ENCODE measurements around the gene GAS1.

GAS1 gene, protein sequence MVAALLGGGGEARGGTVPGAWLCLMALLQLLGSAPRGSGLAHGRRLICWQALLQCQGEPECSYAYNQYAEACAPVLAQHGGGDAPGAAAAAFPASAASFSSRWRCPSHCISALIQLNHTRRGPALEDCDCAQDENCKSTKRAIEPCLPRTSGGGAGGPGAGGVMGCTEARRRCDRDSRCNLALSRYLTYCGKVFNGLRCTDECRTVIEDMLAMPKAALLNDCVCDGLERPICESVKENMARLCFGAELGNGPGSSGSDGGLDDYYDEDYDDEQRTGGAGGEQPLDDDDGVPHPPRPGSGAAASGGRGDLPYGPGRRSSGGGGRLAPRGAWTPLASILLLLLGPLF

DNA sequence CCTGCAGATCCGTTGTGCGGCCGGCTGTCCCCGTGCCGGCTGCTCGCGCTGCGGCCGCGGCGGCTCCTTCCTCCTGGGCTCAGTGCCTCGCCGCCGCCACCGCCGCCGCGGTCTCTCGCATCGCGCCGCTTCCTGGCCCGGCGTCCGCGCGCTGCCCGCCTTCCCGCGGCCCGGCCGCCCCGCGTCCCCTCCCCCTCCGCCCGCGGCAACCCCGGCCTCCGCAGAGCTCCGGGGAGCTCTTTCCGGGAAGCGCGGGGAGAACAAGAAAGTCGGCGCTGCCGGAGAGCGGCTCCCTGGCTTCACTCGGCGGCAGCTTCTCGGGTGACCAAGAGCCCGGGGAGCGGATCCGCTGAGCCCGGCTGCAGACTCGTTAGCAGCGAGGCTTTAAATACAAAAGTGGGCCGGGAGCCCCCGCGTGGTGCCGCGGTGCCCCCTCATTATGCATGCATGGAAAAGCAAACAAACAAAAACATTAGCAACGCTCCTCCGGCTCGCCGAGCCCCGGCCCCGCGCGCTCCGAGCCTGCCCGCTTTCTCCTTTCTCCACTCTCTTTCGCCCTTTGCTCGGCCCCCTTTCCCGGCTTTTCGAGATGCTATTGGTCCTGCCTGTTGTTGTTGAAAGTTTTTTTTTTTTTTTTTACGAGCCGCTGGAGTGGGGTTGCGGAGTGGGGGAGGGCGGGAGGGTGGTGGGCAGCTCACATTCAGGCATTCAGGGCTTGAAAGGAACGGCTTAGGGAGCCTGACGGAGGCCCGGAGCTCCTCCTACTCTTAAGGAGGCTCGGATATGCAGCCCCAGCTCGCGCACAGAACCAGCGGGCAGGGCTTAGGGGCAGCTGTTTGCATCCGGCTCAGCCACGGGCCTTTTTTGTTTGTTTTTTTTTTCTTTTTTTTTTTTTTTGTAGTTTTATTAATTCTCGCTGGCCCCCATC, at the start of gene GAS1:
Gene GAS1 (minus strand): TSS at position 361 of the 928 bp plus-strand sequence. CDS start 727 bp downstream, outside the sequence.
- FAIRE-seq = peak; percentile 76

DNA sequence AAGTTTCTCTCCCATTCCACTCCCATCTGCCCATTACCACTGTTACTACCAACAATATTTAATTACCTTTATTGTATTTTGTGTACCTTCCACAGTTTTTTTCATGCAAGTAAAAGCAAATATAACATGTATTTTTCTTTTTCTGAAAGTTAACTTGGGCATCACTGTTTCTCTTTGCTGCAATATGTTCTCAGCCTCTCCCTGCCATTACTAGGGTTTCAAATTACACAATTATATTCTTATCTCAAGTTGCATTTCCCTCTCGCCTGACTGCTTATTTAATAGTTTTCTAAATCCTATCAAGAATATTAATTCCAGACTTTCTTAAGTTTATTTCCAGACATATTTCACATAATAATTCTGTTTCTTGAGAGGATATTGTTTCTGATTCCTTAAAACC, 46.9 kb upstream of the GAS1 start:
- no peak for FAIRE-seq

DNA sequence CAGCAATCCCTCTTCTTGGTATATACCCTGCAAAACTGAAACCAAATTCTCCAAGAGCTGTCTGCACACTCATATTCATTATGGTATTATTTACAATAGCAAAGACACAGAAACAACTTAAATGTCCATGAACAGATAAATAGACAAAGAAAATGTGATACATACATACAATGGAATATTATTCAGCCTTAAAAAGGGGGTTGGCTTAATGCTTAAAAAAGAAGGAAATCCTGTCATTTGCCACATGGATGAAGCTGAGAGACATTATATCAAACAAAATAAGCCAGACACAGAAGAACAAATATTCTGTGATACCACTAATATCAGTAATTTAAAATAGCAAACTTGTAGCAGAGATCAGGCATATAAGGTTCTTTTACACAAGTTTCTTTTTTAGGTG, 46.5 kb upstream of the GAS1 start:
- no peak for FAIRE-seq

DNA sequence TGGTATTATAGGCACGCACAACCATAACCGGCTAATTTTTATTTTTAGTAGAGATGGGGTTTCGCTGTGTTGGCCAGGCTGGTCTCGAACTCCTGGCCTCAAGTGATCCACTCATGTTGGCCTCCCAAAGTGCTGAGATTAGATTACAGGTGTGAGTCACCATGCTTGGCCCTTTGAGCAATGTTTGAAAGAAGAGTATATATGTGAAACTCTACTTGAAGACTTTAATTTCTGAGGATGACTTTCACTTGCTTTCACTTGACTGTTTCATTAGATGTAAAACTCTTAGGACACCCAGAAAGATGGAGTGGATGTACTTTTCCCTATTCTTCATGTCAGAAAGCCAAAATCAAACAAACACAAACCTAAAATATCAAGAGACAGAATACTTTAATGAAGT, 43.8 kb upstream of the GAS1 start:
- no peak for FAIRE-seq

DNA sequence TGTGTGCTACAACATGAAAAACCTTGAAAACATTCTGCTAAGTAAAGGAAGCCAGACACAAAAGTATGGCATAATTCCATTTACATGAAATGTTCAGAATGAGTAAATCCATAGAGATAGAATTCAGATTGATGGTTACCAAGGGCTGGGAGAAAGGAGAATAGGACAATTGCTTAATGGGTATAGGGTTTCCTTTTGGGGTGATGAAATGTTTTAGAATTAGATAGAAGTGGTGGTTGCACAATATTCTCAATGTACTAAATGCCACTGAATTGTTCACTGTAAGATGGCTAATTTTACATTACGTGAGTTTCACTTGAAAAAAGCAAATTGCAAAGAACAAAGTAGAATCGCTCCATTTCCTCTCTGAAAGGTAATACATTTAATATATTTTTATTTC, 43.0 kb upstream of the GAS1 start:
- no peak for FAIRE-seq

DNA sequence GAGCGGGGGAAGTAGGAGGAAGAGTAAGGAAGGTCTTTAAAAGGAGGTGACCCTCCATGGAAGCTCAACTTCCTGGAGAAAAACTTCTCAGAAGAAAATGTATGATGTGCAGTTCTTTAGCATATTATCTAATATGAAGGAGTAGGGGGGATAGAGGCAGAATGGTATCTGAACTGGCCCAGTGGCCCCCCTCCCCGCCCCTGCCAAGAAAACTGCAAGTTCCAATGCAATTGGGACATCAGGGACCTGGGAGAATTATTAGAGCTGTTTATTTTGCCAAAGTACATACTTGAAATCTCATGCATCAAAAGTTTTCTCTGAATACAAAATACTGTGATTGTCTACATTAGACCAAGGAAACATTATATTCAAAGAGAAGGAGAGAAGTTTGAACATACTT, 40.6 kb upstream of the GAS1 start:
- no peak for FAIRE-seq

DNA sequence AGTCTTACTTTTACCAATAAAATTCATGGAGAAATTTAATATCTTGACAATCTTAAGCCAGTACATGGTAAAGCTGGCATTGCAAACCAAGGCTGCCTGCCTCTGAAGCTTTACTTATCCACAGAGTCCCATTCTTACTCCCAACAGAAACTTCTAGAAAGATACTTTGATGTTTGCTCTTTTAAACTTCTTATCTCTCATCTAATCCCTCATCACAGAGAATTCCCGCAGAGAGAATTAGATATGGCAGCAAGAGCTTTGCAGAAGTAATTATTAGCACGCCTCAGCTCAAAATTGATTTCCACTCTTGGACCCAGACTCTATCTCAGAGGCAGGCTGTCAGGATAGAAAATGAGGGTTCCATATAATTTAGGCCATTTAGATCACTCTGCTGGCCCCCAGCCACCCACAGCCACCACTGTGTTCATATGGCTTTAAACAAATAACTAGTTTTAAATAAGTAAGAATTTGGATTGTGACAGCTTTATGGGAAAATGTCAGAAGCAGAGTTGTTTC, 37.9 kb upstream of the GAS1 start:
- FAIRE-seq = no peak

DNA sequence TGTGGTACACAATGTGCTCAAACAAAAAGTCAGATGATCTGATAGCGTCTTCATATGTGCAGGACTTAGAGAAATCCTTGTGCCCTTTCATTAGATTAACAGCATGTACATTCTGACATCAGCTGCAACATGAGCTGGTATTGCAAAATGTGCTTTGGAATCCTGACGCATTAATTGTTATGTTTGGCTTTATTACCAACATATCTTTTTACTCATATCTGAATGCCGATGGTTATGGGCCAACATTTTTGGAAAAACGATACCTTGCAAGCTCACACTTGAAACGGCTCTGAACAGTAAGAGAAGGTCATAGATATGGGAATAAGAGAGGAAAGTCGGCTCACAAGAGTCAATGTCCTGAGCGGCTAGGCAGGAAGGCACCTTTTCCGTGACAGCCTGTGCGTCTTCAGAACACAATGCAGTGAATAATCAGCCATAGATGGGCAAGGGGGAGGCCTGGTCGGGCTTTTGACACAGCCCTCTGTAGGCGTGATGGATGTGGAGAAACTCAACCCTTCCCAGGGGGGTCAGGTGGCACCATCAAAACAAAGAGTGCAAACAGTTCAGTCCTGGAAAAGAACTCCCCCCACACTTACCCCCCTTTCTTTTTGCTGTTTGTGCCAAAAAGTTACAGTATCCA, 36.4 kb upstream of the GAS1 start:
- no peak for FAIRE-seq

DNA sequence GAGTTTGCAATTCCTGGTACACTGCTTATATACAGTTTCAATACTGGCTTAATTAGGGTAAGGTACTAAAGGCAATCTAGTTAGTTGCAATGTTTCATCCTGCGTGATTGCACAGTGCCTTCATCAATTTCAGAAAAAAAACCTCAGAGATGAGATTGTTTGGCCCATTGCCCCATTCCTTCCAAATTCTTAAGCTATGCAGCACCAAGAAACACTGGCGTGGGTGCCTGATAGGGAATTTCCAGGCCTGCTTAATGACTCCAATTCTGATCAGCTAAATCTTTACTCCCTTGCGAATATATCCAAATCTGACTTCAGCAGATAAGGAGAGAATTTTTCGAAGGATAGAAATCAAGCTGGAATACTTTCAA, 35.9 kb upstream of the GAS1 start:
- no peak for FAIRE-seq

DNA sequence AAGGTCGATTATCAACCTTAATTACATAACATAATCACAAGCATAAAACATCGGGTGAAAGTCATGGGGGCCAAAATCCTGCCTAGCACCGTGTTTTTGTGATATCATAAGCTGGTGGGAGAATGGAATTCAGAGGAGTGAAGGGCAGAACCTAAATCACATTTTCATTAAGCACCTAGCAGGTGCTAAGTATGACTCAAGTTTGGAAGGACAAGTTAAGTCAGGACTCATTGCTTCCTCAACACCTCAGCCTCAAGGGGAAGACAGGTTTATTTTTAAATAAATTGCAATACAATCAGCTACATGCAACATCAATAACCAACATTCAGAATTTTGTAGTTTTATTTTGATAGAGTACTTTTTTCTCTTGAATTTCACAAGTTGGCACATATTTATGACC, 33.5 kb upstream of the GAS1 start:
- FAIRE-seq = no peak

DNA sequence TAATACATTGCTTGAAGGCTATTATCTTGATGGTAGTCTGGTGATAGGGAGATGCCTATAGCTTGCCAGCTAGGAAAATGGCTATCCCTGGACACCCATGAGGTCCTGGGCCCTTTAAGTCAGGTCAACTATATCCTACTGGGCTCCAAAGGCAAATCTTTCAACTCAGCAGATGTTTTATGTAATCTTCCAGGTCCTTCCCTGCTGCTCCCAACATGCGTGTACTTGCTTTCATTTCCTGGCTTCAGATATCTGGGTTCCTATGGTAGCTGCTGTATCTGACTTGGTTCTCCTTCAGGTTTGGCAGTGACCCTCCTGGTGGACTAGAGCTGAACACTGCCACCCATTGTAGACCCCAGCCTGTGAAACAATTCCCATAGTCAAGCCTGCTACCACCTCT, 32.4 kb upstream of the GAS1 start:
- no peak for FAIRE-seq

DNA sequence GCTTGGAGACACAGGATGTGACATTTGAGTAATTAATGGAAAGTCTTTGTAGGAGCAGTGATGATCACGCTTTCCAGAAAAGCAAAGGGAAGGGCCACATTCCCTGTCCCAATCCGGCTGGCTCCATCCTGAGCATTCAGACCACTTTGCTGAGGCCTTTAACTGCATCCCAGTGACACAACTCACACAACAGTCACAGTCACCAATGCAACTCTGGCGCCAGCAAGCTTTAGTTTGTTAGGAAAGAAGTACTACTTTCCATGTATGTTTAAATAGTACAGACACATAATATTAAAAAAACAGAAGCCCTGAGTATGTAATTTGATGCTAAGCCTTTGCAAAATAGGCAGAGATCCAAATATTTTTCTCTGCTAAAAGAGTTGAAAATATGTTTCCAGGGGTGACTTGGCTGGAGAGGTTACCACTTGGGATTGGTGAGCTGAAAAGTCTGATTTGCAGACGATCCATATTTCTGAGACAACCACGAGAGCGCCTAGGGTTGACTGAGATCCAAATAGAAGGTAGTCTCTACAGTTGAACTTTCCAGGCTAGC, 31.7 kb upstream of the GAS1 start:
- no peak for FAIRE-seq

DNA sequence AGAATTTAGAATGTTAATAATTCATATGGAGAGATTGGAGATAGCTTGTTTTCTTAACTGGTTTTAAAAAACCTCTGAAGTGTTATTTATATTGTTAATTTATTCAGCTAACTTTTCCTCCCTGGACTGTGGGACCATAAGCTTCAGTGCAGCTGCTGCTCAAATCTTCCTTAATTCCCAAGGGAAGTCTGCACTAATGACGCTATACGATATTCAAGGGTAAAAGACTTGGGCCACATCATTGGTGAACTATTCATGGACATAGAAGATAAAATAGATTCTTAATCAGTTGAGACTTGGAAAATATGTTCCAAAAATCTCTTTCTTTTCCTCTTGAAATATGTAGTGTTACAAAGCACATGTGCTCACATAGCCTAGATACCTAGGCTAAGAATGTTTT, 31.1 kb upstream of the GAS1 start:
- no peak for FAIRE-seq

DNA sequence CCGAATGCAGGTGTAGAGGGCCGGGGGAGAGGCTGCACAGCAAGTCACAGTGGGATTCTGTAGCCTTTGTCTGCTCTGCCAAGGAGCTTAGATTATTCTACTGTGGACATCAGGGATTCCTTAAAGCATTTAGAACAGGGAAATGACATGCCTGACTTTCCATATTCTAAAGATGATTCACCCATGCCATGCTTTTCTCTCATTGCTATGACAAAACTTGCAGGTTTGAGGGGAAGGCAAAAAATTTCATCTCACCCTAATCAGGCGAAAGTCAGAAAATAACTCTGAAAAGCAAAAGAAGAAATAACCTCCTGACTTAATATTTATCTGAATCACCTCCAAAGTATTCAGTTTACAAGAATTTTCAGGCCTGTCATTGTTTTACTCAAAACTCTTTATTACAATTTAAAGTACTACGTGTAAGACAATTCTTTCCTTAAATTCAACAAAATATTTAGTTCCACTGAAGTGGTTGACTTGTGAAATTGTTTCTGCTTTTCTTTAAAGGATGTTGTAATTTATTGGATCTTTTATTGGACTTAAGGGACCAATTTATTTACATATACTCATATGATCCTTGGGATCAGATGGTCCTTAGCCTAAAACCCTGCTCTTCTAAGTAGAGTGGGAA, 30.0 kb upstream of the GAS1 start:
- peak; percentile 65 for FAIRE-seq

DNA sequence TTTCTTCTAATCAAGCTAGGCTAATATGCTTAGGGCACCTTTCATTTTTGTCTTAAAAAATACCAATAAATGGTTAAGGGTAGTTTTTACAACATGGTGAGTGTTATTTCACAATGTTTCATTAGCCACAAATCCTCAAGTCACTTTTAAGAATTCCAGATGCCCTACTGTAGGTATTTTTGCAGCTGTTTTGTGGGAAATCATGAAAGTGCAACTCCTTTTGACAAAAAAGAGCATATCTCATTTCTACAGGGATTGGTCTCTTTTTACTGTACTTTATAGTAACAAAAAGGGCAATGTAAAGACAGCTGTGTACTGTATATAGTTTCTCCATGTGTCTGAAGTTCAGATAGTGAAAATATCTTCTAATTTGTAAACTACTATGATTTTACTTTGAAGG, 28.3 kb upstream of the GAS1 start:
- no peak for FAIRE-seq

DNA sequence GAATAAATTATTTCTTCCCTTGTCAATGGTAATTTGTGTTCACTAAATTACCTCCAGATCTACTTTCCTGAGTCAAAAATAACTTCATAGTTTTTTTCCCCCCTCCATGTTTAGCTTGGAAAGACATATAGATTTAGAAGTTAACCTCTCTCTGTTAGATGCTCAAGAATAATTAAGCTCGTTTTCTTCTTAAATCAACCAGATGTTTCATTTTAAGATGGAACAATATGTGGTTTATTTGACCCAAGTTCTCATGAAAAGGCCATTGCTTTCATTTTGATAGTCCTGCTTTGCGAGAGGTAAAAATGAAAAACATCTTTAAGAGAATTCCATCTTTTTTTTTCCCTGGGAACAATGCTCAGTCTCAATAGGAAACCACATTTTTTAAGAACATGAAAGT, 27.7 kb upstream of the GAS1 start:
- peak; percentile 72 for FAIRE-seq

DNA sequence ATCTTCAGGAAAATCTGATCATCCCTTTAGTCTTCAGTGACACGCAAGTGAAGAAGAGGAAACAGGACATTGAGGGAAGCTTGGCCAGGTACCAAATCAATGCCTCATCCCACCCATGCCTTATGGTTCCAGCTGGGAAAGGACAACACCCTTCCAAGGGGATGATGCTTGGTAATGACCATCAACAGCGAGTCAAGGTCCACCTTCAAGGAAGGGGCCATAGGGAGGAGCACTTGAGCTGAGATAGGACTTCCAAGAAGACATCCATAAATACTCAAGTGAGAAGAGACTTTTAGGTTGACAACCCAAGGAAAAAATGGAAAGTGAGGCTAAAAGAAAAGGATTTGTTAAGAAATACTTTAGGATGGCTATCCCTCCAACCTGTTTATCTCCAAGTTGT, 27.1 kb upstream of the GAS1 start:
- FAIRE-seq = no peak

DNA sequence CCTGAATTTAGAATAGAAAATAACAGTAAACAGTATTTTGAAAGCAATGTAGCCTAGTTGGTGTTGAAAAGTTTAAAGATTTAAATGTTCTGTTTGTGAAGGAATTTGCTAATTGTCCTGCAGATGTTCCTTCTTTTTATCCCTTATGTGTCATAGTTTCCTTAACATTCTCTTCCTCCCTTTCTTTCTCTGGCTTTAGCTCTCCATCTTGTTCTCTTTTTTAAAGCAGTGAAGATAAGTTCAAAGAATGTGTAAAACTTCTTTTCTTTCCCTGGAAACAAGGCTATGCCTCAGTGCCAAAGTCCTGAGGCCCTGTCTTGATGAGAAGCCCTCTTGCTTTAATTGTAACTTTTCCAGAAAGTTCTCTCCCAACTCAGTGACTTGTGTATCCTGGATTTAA, 24.4 kb upstream of the GAS1 start:
- no peak for FAIRE-seq

DNA sequence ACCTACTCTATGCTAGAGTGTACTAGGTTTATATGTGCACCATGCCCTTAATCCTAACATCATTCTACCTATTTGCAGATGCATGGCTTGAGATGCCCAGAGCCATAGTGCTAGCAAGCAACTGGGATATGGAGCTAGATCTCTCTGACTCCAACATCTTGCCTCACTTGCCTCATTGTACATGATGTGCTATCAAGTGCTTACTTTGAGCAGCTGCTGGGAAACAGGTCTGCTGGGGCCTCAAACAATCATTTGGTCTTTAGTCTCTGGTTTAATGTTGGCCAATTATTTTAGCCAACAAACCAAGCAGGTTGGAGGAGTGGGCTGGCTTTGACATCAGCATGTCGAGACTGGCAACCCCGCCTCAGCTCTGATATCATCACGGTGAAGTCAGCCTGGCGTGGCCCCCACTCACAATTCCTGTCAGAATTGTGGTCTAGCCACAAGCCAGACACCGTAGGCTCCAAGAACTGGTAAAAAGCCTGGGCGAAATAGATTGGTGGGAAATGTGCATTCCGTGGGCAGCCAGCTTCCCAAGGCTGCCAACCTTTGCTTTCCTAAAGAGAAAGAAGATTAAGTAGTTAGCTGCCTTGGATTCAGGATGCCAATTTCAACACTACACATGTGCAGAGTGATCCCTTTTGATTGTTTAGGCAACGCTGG, 21.1 kb upstream of the GAS1 start:
- no peak for FAIRE-seq

DNA sequence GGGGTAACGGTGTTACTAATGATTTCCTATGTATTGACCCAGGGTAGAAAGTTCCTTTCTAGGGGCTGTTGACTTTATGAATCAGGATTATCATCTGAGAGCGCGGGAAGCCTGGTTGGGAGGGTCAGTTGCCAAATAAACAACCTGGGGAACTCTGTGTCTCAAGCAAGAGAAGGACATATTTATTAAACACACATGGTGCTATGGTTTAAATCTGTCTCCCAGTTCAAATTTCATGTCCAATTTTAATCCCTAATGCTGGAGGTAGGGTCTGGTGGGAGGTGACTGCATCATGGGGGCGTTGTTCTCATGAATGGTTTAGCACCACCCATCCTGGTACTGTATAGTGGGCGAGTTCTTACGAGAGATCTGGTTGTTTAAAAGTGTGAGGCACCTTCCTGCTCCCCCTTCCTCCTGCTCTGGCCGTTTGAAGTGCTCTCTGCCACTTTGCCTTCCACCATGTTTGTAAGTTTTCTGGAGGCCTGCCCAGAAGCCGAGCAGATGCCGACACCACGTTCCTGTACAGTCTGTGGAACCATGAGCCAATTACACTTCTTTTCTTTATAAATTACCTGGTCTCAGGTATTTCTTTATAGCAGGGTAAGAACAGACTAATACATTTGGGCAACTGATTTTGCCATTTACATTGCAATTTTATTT, 19.7 kb upstream of the GAS1 start:
- FAIRE-seq = no peak

DNA sequence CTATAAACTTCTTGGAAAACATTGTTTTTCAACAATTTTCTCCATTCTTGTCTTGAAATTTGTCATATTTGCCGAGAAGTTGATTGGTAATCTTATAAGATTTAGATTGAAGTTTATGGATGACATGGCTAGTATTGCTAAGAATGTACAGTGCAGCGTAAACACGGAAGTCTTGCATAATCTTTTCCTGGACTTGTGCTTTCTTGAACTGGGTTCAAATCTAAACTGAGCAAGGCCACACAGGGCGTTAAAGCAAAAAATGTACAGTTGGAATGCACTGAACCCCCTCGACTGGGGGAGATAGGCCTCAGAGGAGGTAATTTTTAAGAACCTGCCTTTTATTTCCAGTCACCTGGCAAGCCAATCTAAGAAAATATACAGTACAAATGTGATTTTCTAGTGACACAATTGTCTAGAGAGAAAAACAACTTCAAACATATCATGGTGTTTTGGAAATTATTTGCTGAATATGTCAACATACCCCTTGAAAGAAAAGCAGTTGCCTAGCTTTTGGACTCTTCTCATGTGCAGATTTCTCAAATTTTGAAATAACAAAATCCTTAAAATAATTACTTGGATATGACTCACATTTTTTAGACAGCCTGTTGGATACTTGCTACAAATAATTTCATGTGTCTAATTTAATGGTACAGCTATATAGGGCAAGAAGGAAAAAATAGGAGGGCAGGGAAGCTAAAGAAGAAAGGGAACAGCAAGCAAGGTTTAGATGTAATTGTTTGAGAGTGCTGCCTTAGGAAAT, 18.5 kb upstream of the GAS1 start:
- peak; percentile 85 for FAIRE-seq

All from endometrium (tissue), 2 donors.